ENCODE measurements around the gene GREM2.

Gene GREM2

DNA sequence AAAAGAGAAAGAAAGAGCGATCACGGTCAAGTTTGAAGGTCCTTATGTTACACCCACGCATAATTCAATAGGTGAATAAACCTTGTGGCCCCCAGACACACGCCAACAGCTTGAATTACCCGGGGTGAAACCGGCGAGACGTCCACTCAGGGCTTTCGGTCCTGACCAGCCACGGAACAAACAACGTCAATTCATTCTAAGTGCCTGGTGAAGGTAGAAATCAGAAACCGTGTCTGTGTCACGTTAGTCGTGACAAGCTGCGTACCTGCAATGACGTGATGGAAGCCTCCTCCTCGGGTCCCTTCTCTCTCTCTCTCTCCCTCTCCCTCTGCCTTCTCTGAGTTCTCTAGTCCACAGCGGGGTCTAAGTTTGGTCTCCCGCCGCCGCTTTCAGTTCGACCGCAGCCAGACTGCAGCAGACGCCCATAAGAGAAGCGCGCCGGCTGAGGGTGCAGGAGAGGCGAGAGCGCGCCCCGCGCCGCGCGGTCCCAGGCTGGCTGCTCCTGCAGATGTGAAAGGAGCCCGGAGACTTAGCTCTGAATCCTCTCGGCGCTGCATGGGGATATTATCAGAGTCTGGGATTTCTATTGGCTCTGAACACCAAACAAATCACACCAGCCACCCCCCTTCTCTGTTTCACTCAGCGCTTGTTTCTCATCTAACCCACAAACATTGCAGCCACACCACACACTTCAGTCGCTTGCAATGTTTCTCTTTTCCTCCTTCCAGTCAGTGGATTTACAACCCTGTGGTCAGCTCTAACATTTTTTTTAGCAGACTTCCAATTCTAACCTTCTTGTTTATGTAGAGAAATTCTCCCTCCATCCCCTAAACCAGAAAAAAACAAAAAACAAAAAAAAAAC is at the start of gene GREM2:
Gene GREM2, minus strand, starts transcription at position 537 of the 862 bp plus-strand sequence. CDS start 118,680 bp downstream, outside the sequence.
- DNase-seq (ENCODE audit: low spot score): peak; percentile 40
- H3K9me3 Mint-ChIP-seq: no peaks in the 10 kb centered on the region
- H3K36me3 Mint-ChIP-seq (ENCODE audit: low read depth): no peaks in the 10 kb centered on the region
- peaks cover 26% of the 10 kb centered on the region for H3K4me1 Mint-ChIP-seq (ENCODE audit: low read depth)
- no peak within 1 kb of the TSS for H3K27ac Mint-ChIP-seq
- peaks cover 43% of the 10 kb centered on the region for H3K27me3 Mint-ChIP-seq (ENCODE audit: low read depth)
- peak within 1 kb of the TSS; percentile 90 for H3K4me3 Mint-ChIP-seq

DNA sequence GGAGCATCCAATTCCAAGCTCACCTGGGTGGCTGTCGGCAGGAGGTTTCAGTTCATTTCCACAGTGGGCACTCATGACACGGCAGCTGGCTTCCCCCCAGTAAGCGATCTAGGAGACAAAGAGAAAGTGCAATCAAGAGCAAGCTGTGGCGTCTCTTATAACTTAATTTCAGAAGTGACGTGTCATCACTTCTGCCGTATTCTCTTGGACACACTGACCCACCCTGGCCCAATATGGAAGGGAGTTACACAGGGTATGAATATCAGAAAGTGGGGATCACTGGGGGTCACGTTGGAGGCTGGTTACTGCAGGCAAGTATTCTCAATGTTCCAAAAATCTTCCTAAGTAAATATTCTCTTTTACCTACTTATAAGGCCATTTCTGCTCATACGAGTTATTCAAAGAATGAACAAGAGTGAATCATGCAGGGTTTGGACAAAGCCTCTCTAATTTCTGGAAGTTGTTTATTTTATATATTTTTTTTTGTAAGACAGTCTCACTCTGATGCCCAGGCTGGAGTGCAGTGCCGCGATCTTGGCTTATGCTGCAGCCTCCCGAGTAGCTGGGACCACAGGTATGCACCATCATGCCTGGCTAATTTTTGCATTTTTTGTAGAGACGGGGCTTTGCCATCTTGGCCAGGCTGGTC is 46.5 kb upstream of the GREM2 start:
- no peaks in the 10 kb centered on the region for H3K27me3 Mint-ChIP-seq (ENCODE audit: low read depth)
- no peak for DNase-seq (ENCODE audit: low spot score)
- no peak overlapping the region for H3K4me3 Mint-ChIP-seq

DNA sequence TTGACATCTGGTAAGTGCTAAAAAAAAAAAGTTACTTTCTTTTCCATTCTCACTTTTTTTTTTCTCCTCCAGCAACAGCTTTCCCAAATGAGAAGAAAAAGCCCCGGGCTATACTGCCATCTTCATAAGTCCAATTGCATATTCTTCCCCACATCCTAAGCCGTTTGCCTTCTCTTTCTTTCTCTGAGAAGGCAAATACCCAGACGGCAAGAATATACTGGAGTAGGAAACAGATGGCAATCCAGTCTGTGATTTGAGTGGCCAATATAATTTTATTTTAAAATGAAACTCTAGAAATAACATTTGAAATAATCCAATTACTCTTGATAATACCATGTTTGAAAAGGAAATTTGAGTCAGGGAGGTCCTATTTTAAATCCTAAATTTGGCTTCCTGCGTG is 44.6 kb upstream of the GREM2 start:
- no peaks in the 10 kb centered on the region for H3K36me3 Mint-ChIP-seq (ENCODE audit: low read depth)
- DNase-seq (ENCODE audit: low spot score): no peak

More for the DNA sequence above, 46.5 kb upstream of the GREM2 start:
- H3K9me3 Mint-ChIP-seq: peaks cover 3% of the 10 kb centered on the region
- H3K36me3 Mint-ChIP-seq (ENCODE audit: low read depth): no peaks in the 10 kb centered on the region
- H3K27ac Mint-ChIP-seq: no peak overlapping the region
- no peaks in the 10 kb centered on the region for H3K4me1 Mint-ChIP-seq (ENCODE audit: low read depth)

DNA sequence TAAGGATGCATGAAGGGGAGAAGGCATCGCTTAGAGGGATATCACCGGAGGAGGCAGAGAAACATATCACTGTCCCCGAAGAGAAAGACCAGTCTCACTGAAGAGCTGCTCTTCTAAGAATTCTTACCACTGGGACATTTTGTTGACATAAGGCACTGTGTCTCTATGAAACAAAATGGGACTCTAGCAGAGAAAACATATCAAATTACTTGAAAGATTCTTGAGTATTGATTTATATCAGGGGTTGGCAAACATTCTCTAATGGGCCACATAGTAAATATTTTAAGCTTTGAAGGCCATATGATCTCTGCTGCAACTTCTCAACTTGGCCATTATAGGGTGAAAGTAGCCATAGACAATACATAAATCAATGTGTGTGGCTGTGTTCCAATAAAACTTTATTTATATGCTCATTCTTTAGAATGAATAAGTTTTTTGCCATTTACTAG is 41.0 kb upstream of the GREM2 start:
- H3K9me3 Mint-ChIP-seq: peaks cover 3% of the 10 kb centered on the region
- DNase-seq (ENCODE audit: low spot score): no peak
- no peaks in the 10 kb centered on the region for H3K27me3 Mint-ChIP-seq (ENCODE audit: low read depth)
- H3K4me1 Mint-ChIP-seq (ENCODE audit: low read depth): no peaks in the 10 kb centered on the region
- no peaks in the 10 kb centered on the region for H3K36me3 Mint-ChIP-seq (ENCODE audit: low read depth)
- no peak overlapping the region for H3K27ac Mint-ChIP-seq
- H3K4me3 Mint-ChIP-seq: no peak overlapping the region

More for the DNA sequence above, 44.6 kb upstream of the GREM2 start:
- no peaks in the 10 kb centered on the region for H3K4me1 Mint-ChIP-seq (ENCODE audit: low read depth)
- H3K27me3 Mint-ChIP-seq (ENCODE audit: low read depth): no peaks in the 10 kb centered on the region
- peaks cover 3% of the 10 kb centered on the region for H3K9me3 Mint-ChIP-seq
- no peak overlapping the region for H3K4me3 Mint-ChIP-seq
- no peak overlapping the region for H3K27ac Mint-ChIP-seq

DNA sequence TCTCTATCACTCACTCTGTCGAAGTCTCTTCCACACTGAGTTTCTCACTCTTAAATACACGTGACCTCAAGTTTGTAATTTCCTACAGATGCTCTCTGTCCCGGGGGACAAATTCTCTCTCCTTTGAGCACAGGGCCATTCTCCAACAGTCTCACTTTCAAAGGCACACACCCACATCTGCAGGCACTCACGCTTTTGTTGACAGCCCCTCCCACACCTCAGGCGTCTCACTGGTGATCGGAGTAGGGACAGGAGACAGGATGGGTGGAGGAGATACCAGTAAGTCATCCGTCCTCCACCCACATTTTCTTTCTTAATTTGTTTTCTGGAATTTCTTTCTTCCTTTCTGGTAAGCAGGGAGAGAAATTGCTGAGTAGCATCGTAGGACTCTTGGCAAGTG is 40.6 kb upstream of the GREM2 start:
- Mint-ChIP-seq H3K36me3 (ENCODE audit: low read depth) (no peaks in the 10 kb centered on the region), H3K4me3 (no peak overlapping the region), H3K4me1 (ENCODE audit: low read depth) (no peaks in the 10 kb centered on the region), H3K27ac (no peak overlapping the region), H3K9me3 (peaks cover 3% of the 10 kb centered on the region), H3K27me3 (ENCODE audit: low read depth) (no peaks in the 10 kb centered on the region)
- DNase-seq (ENCODE audit: low spot score): no peak

DNA sequence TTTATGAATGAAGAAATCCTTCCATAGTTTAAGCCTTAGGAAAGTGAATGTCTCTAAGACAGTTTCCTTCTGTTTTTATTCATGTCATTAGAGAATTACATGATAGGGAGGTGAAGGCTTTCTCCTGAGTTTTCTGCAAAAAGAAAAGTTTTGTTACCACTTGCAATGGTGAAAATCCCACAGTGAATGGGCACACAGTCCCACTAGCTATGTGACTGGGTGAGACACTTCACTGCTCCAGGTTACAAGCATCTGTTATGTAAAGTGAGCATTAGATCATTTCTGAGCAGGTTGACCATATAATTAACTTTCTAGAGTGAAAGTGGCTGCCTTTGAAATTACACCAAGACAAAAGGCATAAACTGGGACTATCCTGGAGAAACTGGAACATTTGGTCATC is 38.9 kb upstream of the GREM2 start:
- Mint-ChIP-seq H3K9me3 (peaks cover 3% of the 10 kb centered on the region), H3K4me3 (no peak overlapping the region), H3K36me3 (ENCODE audit: low read depth) (no peaks in the 10 kb centered on the region), H3K27me3 (ENCODE audit: low read depth) (no peaks in the 10 kb centered on the region), H3K27ac (no peak overlapping the region), H3K4me1 (ENCODE audit: low read depth) (no peaks in the 10 kb centered on the region)
- DNase-seq (ENCODE audit: low spot score): no peak

DNA sequence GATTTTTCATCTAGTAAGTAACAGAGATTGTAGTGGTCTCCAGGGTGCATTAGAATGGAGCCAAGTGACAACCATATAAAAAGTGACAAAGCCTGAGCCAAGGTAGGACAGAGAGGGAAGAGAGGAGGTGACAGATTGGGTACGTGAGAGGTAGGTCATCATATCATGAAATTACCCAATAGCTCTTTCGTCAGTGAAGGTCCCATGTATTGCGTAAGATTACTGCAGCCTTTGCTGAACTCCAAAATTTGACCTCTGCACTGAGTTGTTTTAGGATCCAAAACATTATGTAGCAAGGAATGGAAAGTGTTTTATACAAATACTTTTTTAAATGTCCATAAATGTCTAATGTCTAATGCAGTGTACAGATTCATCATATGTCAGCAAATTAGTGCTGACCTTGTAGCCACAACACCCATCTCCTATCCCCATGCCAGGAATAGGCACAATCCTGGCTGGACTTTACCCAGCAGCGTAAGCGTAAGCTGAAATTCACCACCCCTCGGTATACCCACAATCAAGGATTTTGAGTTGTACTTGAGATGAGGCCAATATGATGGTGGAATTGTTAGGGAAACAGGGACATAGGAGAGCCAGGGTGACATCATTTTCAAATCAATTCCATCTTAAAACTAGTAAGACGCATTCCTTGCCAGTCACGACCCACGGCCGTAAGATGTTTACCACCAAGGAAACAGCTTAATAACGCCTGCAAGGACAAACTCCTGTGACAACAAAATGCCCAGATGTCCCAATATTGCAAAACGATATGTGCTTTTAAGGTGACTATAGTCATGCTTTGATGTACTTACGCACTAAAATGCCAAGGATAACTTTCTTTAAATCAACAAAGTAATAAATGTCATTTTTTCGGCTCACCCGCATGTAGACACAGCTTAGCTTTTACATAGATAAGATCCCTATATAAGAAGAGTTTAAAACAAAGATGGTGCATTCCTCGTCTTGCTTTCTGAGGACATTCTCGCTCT is 38.1 kb upstream of the GREM2 start:
- Mint-ChIP-seq H3K4me1 (ENCODE audit: low read depth) (no peaks in the 10 kb centered on the region), H3K36me3 (ENCODE audit: low read depth) (no peaks in the 10 kb centered on the region), H3K4me3 (no peak overlapping the region), H3K9me3 (peaks cover 3% of the 10 kb centered on the region), H3K27ac (no peak overlapping the region), H3K27me3 (ENCODE audit: low read depth) (no peaks in the 10 kb centered on the region)
- DNase-seq (ENCODE audit: low spot score): no peak

DNA sequence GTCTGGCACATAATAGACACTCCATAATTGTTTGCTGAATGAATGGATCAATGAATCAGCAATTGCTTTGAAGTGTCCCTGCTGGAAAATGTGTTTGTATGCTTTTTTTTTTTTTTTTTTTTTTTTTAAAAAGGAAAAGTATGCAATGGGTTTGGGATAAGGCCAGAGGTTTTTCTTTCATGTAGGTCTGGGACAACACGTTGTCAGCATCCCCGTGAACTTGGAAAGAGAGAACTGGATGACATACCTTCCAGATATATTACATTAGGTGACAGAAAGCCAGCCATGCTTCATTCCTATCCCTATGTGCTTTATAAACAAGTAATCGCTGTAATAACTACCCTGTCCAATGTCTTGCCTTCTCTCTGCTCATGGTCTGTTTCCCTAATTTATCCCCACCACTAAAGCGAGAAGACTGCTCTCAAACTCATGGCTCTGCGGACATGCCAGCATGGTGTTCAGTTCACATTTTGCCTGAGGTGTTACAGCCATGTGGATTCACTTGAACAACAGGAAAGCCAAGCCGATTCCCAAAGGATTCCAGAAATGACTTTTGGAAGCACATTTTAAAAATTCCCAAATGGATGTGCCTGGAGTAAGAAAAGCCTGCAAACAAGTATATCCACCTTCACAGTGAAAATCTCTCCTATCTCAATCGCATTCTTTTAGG is 34.8 kb upstream of the GREM2 start:
- Mint-ChIP-seq H3K27me3 (ENCODE audit: low read depth) (no peaks in the 10 kb centered on the region), H3K4me3 (no peak overlapping the region), H3K4me1 (ENCODE audit: low read depth) (no peaks in the 10 kb centered on the region), H3K9me3 (no peaks in the 10 kb centered on the region), H3K36me3 (ENCODE audit: low read depth) (no peaks in the 10 kb centered on the region), H3K27ac (no peak overlapping the region)
- DNase-seq (ENCODE audit: low spot score): no peak

DNA sequence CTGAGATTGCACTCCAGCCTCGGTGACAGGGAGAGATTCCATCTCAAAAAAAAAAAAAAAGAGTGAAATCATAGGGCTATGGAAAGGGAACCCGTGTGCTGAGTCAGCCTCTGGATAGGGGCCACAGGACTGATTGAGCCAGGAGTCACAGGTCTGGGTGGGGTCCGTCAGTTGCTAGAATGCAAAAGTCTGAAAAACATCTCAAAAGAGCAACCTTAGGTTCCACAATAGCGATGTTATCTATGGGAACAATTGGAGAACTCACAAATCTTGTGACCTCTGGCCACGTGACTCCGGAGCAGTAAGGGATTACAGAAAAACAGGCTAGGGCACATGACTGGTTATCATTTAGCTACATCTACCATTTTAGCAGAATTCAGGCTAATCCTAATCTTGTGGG is 32.8 kb upstream of the GREM2 start:
- H3K4me3 Mint-ChIP-seq: no peak overlapping the region

DNA sequence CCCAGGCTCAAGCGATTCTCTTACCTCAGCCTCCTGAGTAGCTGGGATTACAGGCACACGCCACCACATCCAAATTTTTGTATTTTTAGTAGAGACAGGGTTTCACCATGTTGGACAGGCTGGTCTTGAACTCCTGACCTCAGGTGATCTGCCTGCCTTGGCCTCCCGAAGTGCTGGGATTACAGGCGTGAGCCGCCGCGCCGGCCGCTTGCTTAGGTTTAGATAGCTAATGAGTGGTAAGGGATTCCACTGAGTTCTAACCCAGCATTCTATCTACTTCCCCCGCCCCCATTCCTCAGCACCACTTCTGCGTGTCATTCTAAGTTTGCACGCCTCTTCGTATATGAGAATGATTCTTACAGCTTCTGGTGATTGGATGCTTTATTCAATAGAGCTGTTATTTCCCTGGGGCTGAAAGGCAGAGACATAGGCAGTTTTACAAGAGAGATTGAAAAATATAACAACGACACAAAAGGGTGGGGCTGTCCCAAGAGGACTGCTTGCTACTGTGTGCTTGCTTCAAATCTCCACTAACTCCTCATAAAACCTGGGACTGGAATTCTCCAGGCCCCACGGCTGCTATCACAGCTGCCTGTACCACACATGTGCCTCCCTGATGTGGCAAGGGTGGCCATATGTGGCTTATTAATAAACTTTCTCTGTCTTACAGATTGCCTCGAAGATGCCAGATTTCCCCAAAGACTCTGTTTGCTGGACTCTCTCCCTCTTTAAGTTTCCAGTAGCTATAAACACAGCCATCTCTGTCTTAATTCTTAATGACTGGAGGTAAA is 23.7 kb upstream of the GREM2 start:
- Mint-ChIP-seq H3K36me3 (ENCODE audit: low read depth) (no peaks in the 10 kb centered on the region), H3K4me1 (ENCODE audit: low read depth) (no peaks in the 10 kb centered on the region), H3K27me3 (ENCODE audit: low read depth) (no peaks in the 10 kb centered on the region), H3K9me3 (peaks cover 8% of the 10 kb centered on the region), H3K27ac (no peak overlapping the region), H3K4me3 (no peak overlapping the region)
- DNase-seq (ENCODE audit: low spot score): no peak

More for the DNA sequence above, 32.8 kb upstream of the GREM2 start:
- Mint-ChIP-seq H3K9me3 (no peaks in the 10 kb centered on the region), H3K4me1 (ENCODE audit: low read depth) (no peaks in the 10 kb centered on the region), H3K27ac (no peak overlapping the region), H3K27me3 (ENCODE audit: low read depth) (no peaks in the 10 kb centered on the region), H3K36me3 (ENCODE audit: low read depth) (no peaks in the 10 kb centered on the region)
- DNase-seq (ENCODE audit: low spot score): no peak

DNA sequence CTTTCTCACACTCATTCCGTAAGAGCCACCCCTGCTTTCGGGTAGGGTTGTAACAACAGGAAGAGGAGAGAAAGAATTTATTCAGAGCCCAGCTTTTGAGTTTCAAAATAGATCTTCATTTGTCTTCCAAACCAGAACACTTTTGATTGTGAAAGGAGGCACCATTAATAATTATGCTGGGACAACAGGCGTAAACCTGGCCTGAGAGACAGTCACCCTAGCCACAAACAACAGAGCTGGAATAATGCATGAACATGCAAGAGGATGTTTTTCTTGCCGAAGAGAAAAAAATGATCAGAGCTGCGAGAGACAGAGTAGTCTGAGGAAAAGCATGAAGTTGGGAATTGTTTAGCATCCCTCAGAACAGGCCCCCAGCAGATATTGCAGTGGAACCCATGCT is 18.5 kb upstream of the GREM2 start:
- Mint-ChIP-seq H3K27me3 (ENCODE audit: low read depth) (no peaks in the 10 kb centered on the region), H3K4me3 (no peak overlapping the region), H3K4me1 (ENCODE audit: low read depth) (no peaks in the 10 kb centered on the region), H3K36me3 (ENCODE audit: low read depth) (no peaks in the 10 kb centered on the region), H3K27ac (no peak overlapping the region), H3K9me3 (peaks cover 3% of the 10 kb centered on the region)
- no peak for DNase-seq (ENCODE audit: low spot score)

DNA sequence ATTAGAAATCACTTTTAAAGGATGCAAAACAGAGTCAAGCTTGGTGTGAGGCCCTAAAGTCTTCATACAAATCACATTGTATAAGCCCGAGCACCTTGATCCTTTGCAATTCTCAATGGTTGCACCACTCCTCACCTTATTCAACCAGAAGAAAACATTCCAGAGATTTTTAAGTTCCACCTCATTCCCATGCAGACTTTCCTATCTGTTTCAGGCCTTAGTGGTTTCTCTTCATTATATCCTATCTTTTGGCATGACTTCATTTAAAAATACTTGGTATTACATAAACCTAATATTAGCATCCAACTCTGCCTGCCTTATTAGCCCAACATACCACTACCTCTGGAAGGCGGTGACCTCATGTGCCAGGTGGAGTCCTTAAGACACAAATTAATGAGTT is 9.3 kb upstream of the GREM2 start:
- Mint-ChIP-seq H3K27me3 (ENCODE audit: low read depth) (no peaks in the 10 kb centered on the region), H3K27ac (no peak overlapping the region), H3K9me3 (no peaks in the 10 kb centered on the region), H3K4me3 (no peak overlapping the region), H3K36me3 (ENCODE audit: low read depth) (no peaks in the 10 kb centered on the region), H3K4me1 (ENCODE audit: low read depth) (no peaks in the 10 kb centered on the region)
- no peak for DNase-seq (ENCODE audit: low spot score)
